Right lobe of liver (tissue), 6 donors: ENCODE results near the gene DICER1. TPM values are rescaled to one million over a fixed set of nuclear protein-coding genes. Genes with fewer than 3 reads are reported as not detected.
A peak's percentile ranks its signal among the peaks of the same experiment; 100 is the strongest.

Experiments
- ATAC-seq, 4 donors: fragments of 200-7000 bp; cut with Tn5 transposase; one replicate each; pipeline ENCODE4 v1.9.1; 2020; ENCODE audit warnings: mild to moderate bottlenecking in 4 of 4, moderate library complexity in 4 of 4
- DNase-seq, 3 donors: peaks; one replicate each; pipeline ENCODE4 v3.0.0-alpha.2; 2020
- H3K27ac ChIP-seq, 3 donors: fragments of 200-600 bp; one replicate each; pipeline ENCODE4 v1.8.0; 2022
- H3K27me3 ChIP-seq, 2 donors: fragments of 200-600 bp; one replicate each; pipeline ENCODE4 v1.8.0; 2022
- H3K36me3 ChIP-seq, 4 donors: fragments of 200-600 bp; sonication (generic) in 1 of 4; one replicate each; pipeline versions ENCODE4 v1.5.1 to v1.8.0; 2017 to 2022; ENCODE audit warnings: control low read depth in 1 of 4
- H3K4me1 ChIP-seq, 4 donors: fragments of 200-600 bp; sonication (generic) in 1 of 4; one replicate each; pipeline versions ENCODE4 v1.5.1 to v1.8.0; 2017 to 2022; ENCODE audit warnings: control low read depth in 1 of 4
- H3K4me3 ChIP-seq, 3 donors: fragments of 200-600 bp; one replicate each; pipeline ENCODE4 v1.8.0; 2022
- H3K9me3 ChIP-seq, 4 donors: fragments of 200-600 bp; sonication (generic) in 1 of 4; one replicate each; pipeline versions ENCODE4 v1.5.1 to v1.8.0; 2017 to 2022; ENCODE audit warnings: control low read depth in 1 of 4
- CTCF ChIP-seq, 4 donors: fragments of 200-600 bp in 3 of 4; fragments of 450-650 bp in 1 of 4; IDR thresholded peaks; one replicate each; pipeline versions ENCODE4 v1.5.1 to v1.8.0; 2016 to 2022; ENCODE audit warnings: antibody characterized with exemption in 4 of 4, mild to moderate bottlenecking in 2 of 4
- POLR2A ChIP-seq: fragments of 450-650 bp; IDR thresholded peaks from one replicate; pipeline ENCODE4 v1.6.1; 2017; ENCODE audit warnings: antibody characterized with exemption, mild to moderate bottlenecking
- WGBS: methylation state at CpG from one replicate; pipeline ENCODE4 v1.1.6; 2018; ENCODE audit warnings: low coverage, low lambda C conversion rate; ENCODE audit not compliant: insufficient coverage; ENCODE audit errors: missing lambda C conversion rate; 5-methylcytosine and 5-hydroxymethylcytosine counted together
- intact Hi-C, 2 donors: fragments of 100-400 bp; cut with DNase I; formaldehyde crosslinking; loops; one replicate each; pipeline versions ENCODE4 v1.11.2 to v1.14.1; 2022
- total RNA-seq, 6 experiments: library from RNA; depleted of rRNA in 2 of 6; stranded (reverse); fragments of >200 nt in 2 of 6; fragmentation: NEBNext Ultra II Directional in 3 of 6; extraction: Animal tissue kit (Norgen Biotek cat#: 25700) in 3 of 6; gene quantifications; one replicate each; pipeline versions ENCODE4 v1.1.0 to v1.2.4, GENCODE V29; 2016 to 2023
- donor health status: DM: no; HTN: yes; CAD: no.
- donor health status: DM: no; HTN: no; CAD: no.
- donor health status: DM: no; HTN: no; CAD: no.
- donor health status: DM: no; HTN: yes; CAD: no.
- donor health status: DM: no; HTN: yes; CAD: no.

DICER1 gene
- total RNA-seq, 6 experiments from 2014 or later = 27.6 to 47.9 (median 30.3) TPM

GRCh38 chr14:95043732-95044462 is 113.4 kb downstream of the DICER1 start:
- H3K36me3 ChIP-seq = no peaks in the 10 kb centered on the region
- no peak for ATAC-seq
- no peaks in the 10 kb centered on the region for H3K27me3 ChIP-seq
- H3K4me3 ChIP-seq = no peak overlapping the region
- intact Hi-C loops = no loop called here
- H3K4me1 ChIP-seq = no peaks in the 10 kb centered on the region
- peak in 1 of 3 donors; percentile 15 for DNase-seq
- no peak overlapping the region for H3K27ac ChIP-seq
- H3K9me3 ChIP-seq = no peaks in the 10 kb centered on the region
- no peak for TF ChIP-seq POLR2A
- no peak for TF ChIP-seq CTCF (IDR thresholded peaks at IDR 0.05)
- 42% methylated on average over 8 of the region's 17 CpGs for WGBS

- no peak for ATAC-seq
- no peaks in the 10 kb centered on the region for H3K36me3 ChIP-seq
- intact Hi-C loops = no loop called here
- no peaks in the 10 kb centered on the region for H3K27me3 ChIP-seq
- no peaks in the 10 kb centered on the region for H3K4me1 ChIP-seq
- TF ChIP-seq CTCF (IDR thresholded peaks at IDR 0.05) = no peak
- DNase-seq = no peak
- H3K27ac ChIP-seq = no peak overlapping the region
- H3K4me3 ChIP-seq = no peak overlapping the region
- WGBS = 71% methylated on average over 2 of the region's 6 CpGs
- H3K9me3 ChIP-seq = no peaks in the 10 kb centered on the region
Observed at GRCh38 chr14:95043314-95043713, 114.0 kb downstream of the DICER1 start.

- Histone ChIP-seq H3K9me3 (no peaks in the 10 kb centered on the region), H3K4me1 (no peaks in the 10 kb centered on the region), H3K27me3 (no peaks in the 10 kb centered on the region), H3K4me3 (no peak overlapping the region), H3K27ac (no peak overlapping the region), H3K36me3 (no peaks in the 10 kb centered on the region)
- intact Hi-C loops = no loop called here
- 36% methylated on average over 2 of the region's 5 CpGs for WGBS
- DNase-seq (no peak), ATAC-seq (no peak)
- TF ChIP-seq CTCF (IDR thresholded peaks at IDR 0.05) (no peak), POLR2A (no peak)
Observed at GRCh38 chr14:95041477-95042020, 115.8 kb downstream of the DICER1 start.

- H3K36me3 ChIP-seq = no peaks in the 10 kb centered on the region
- no peak for ATAC-seq
- no peaks in the 10 kb centered on the region for H3K9me3 ChIP-seq
- TF ChIP-seq CTCF (IDR thresholded peaks at IDR 0.05) = no peak
- TF ChIP-seq POLR2A = no peak
- intact Hi-C loops = no loop called here
- H3K4me3 ChIP-seq = no peak overlapping the region
- no peak overlapping the region for H3K27ac ChIP-seq
- no peak for DNase-seq
- no peaks in the 10 kb centered on the region for H3K27me3 ChIP-seq
- 35% methylated on average over 7 of the region's 9 CpGs for WGBS
- no peaks in the 10 kb centered on the region for H3K4me1 ChIP-seq
Observed at GRCh38 chr14:95040708-95041476, 116.4 kb downstream of the DICER1 start.
